ENCODE measurements around the gene ABCD4. TPM values are rescaled to one million over a fixed set of nuclear protein-coding genes. Genes with fewer than 3 reads are reported as not detected.

The ABCD4 gene
- polyA plus RNA-seq, 1 donor (not counting 4 experiments of a cell fraction or from before 2014, with no cell fraction given) = 12.9 TPM

DNA sequence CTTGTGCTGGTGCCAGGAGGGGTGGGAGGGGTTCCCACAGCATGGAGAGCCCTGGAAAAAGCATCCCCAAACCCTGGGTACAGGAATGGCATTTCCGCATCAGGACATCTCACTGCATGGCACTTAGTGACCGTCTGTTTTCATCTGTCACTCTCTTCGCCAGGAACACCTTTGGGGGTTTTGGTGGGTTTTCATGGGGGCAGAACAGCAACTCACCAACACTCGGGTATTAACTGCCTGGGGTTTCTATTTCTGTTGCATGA lies 60.0 kb downstream of the ABCD4 start:
- H3K27me3 ChIP-seq (ENCODE audit: control insufficient read depth, extremely low read depth, insufficient read depth, low read length) = peaks cover 96% of the 10 kb centered on the region
- H3K9me3 ChIP-seq (ENCODE audit: control insufficient read depth, low read depth, low read length) = no peaks in the 10 kb centered on the region
- H3K36me3 ChIP-seq (ENCODE audit: control insufficient read depth in 2 of 2, extremely low read depth in 1 of 2, insufficient read depth in 2 of 2, low read length in 2 of 2) = no peaks in the 10 kb centered on the region
- TF ChIP-seq EZH2 (IDR thresholded peaks at IDR 0.05; ENCODE audit: low read length) = no peak
- TF ChIP-seq, protein P1, sequence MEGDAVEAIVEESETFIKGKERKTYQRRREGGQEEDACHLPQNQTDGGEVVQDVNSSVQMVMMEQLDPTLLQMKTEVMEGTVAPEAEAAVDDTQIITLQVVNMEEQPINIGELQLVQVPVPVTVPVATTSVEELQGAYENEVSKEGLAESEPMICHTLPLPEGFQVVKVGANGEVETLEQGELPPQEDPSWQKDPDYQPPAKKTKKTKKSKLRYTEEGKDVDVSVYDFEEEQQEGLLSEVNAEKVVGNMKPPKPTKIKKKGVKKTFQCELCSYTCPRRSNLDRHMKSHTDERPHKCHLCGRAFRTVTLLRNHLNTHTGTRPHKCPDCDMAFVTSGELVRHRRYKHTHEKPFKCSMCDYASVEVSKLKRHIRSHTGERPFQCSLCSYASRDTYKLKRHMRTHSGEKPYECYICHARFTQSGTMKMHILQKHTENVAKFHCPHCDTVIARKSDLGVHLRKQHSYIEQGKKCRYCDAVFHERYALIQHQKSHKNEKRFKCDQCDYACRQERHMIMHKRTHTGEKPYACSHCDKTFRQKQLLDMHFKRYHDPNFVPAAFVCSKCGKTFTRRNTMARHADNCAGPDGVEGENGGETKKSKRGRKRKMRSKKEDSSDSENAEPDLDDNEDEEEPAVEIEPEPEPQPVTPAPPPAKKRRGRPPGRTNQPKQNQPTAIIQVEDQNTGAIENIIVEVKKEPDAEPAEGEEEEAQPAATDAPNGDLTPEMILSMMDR (optimal IDR thresholded peaks at IDR 0.05 in 1 of 3, IDR thresholded peaks at IDR 0.05 in 1 of 3, conservative IDR thresholded peaks at IDR 0.05 in 1 of 3; ENCODE audit: extremely low read depth in 1 of 3, insufficient read depth in 2 of 3, low read length in 3 of 3) = no peak
- H2AFZ ChIP-seq (ENCODE audit: control insufficient read depth, low read length) = no peak overlapping the region
- H4K20me1 ChIP-seq (ENCODE audit: control insufficient read depth, extremely low read depth, insufficient read depth, low read length) = no peaks in the 10 kb centered on the region
- dilution Hi-C loops (cut with MboI; ENCODE audit: extremely low pct_ligation_motif_present, low sequenced_read_pairs) = no loop called here
- H3K9ac ChIP-seq (ENCODE audit: control insufficient read depth, extremely low read depth, insufficient read depth, low read length) = no peak overlapping the region
- peaks cover 4% of the 10 kb centered on the region for H3K4me1 ChIP-seq (ENCODE audit: control insufficient read depth, extremely low read depth, insufficient read depth, low read length)
- H3K79me2 ChIP-seq (ENCODE audit: control insufficient read depth, insufficient read depth, low read length) = no peaks in the 10 kb centered on the region
- H3K4me2 ChIP-seq (ENCODE audit: control insufficient read depth, extremely low read depth, insufficient read depth, low read depth, low read length) = no peak overlapping the region
- DNase-seq (ENCODE audit: low read depth, low spot score) (no peak), FAIRE-seq (no peak)
- no peak overlapping the region for H3K4me3 ChIP-seq (ENCODE audit: control insufficient read depth in 2 of 3, extremely low read depth in 1 of 3, insufficient read depth in 2 of 3, low read depth in 1 of 3, low read length in 3 of 3)
- H3K27ac ChIP-seq (ENCODE audit: control insufficient read depth, insufficient read depth, low read length) = no peak overlapping the region
- no peaks in the 10 kb centered on the region for H3K9me1 ChIP-seq (ENCODE audit: control insufficient read depth, extremely low read depth, insufficient read depth, low read length)

DNA sequence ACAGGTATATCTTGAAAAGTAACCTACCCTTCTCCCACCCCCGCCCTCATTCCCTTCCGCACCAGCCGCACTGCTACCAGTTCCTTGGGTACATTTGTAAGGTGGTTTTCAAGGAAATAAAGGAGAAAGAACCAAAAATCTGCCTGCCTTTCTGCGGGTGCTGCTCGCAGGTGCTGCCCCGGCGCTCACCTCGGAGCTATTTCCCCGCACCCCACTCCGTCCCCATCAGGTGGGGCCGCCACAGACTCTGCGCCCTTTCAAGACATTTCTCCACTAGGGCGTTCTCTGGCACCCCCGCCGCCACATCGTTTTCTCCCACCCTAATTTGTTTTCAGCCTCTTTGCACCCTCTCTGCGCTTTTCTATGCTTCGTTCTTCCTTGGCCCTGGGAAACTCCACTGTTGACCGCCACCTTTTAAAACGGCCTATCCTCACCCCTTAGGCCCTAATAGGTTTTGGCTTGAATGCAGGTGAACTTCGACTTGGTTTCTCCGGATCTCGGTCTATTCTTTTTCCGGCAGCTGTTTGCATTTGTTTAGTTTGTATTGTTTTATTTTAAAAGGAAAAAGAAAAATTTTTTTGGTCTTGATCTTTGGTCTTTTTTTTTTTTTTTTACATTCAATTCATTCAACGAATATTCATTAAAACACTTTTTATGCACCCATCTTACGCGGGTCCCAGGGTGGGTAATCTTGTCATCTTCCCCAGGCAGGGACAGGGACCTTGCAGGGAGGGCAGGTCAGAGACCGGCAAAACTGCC lies 60.5 kb downstream of the ABCD4 start:
- dilution Hi-C loops (cut with MboI; ENCODE audit: extremely low pct_ligation_motif_present, low sequenced_read_pairs) = no loop called here
- no peaks in the 10 kb centered on the region for H3K36me3 ChIP-seq (ENCODE audit: control insufficient read depth in 2 of 2, extremely low read depth in 1 of 2, insufficient read depth in 2 of 2, low read length in 2 of 2)
- TF ChIP-seq, protein P1 (optimal IDR thresholded peaks at IDR 0.05 in 1 of 3, IDR thresholded peaks at IDR 0.05 in 1 of 3, conservative IDR thresholded peaks at IDR 0.05 in 1 of 3; ENCODE audit: extremely low read depth in 1 of 3, insufficient read depth in 2 of 3, low read length in 3 of 3) = no peak
- no peak for TF ChIP-seq EZH2 (IDR thresholded peaks at IDR 0.05; ENCODE audit: low read length)
- H3K4me3 ChIP-seq (ENCODE audit: control insufficient read depth in 2 of 3, extremely low read depth in 1 of 3, insufficient read depth in 2 of 3, low read depth in 1 of 3, low read length in 3 of 3) = no peak overlapping the region
- no peaks in the 10 kb centered on the region for H3K9me3 ChIP-seq (ENCODE audit: control insufficient read depth, low read depth, low read length)
- H4K20me1 ChIP-seq (ENCODE audit: control insufficient read depth, extremely low read depth, insufficient read depth, low read length) = no peaks in the 10 kb centered on the region
- FAIRE-seq = no peak
- H2AFZ ChIP-seq (ENCODE audit: control insufficient read depth, low read length) = no peak overlapping the region
- no peak overlapping the region for H3K27ac ChIP-seq (ENCODE audit: control insufficient read depth, insufficient read depth, low read length)
- H3K4me2 ChIP-seq (ENCODE audit: control insufficient read depth, extremely low read depth, insufficient read depth, low read depth, low read length) = no peak overlapping the region
- H3K9me1 ChIP-seq (ENCODE audit: control insufficient read depth, extremely low read depth, insufficient read depth, low read length) = no peaks in the 10 kb centered on the region
- no peaks in the 10 kb centered on the region for H3K79me2 ChIP-seq (ENCODE audit: control insufficient read depth, insufficient read depth, low read length)
- H3K9ac ChIP-seq (ENCODE audit: control insufficient read depth, extremely low read depth, insufficient read depth, low read length) = no peak overlapping the region
- no peak for DNase-seq (ENCODE audit: low read depth, low spot score)
- H3K4me1 ChIP-seq (ENCODE audit: control insufficient read depth, extremely low read depth, insufficient read depth, low read length) = peaks cover 4% of the 10 kb centered on the region
- H3K27me3 ChIP-seq (ENCODE audit: control insufficient read depth, extremely low read depth, insufficient read depth, low read length) = peaks cover 99% of the 10 kb centered on the region
